Trophoblast cell (in vitro differentiated cells and primary cell): Measurements from ENCODE around the gene MGAT3.

ENCODE experiments used
- DNase-seq, 2 donors: peaks; one replicate each; pipeline ENCODE4 v3.0.0-alpha.2; 2016
- H2AFZ ChIP-seq: 2 replicates; pipeline ENCODE4 v1.6.1; 2013; ENCODE audit warnings: low read length, moderate library complexity, mild to moderate bottlenecking; ENCODE audit not compliant: insufficient read depth, poor library complexity
- H2AK5ac ChIP-seq: 2 replicates; pipeline ENCODE4 v1.6.1; 2013; ENCODE audit warnings: mild to moderate bottlenecking, low read length
- H2BK120ac ChIP-seq: 2 replicates; pipeline ENCODE4 v1.6.1; 2013; ENCODE audit warnings: low read length, mild to moderate bottlenecking, moderate library complexity; ENCODE audit not compliant: insufficient read depth, poor library complexity
- H2BK12ac ChIP-seq: 2 replicates; pipeline ENCODE4 v1.6.1; 2013; ENCODE audit warnings: mild to moderate bottlenecking, low read length, moderate library complexity
- H2BK5ac ChIP-seq: 2 replicates; pipeline ENCODE4 v1.6.1; 2013; ENCODE audit warnings: low read length, low read depth, moderate library complexity, mild to moderate bottlenecking; ENCODE audit not compliant: poor library complexity
- H3K14ac ChIP-seq: 2 replicates; pipeline ENCODE4 v1.6.1; 2013; ENCODE audit warnings: mild to moderate bottlenecking, low read length
- H3K18ac ChIP-seq: 2 replicates; pipeline ENCODE4 v1.6.1; 2013; ENCODE audit warnings: mild to moderate bottlenecking, low read length
- H3K23ac ChIP-seq: 2 replicates; pipeline ENCODE4 v1.6.1; 2013; ENCODE audit warnings: low read length
- H3K27ac ChIP-seq: 2 replicates; pipeline ENCODE4 v1.5.1; 2013; ENCODE audit warnings: low read depth, mild to moderate bottlenecking, inconsistent platforms, low read length, moderate library complexity
- H3K27me3 ChIP-seq: 2 replicates; pipeline ENCODE4 v1.6.1; 2013; ENCODE audit warnings: inconsistent platforms, mild to moderate bottlenecking, low read length, moderate library complexity; ENCODE audit not compliant: insufficient read depth
- H3K36me3 ChIP-seq, 2 experiments: 1 replicate in 1 of 2; 2 replicates in 1 of 2; pipeline ENCODE4 v1.6.1; 2013; ENCODE audit warnings: low read length in 2 of 2, mild to moderate bottlenecking in 2 of 2, moderate library complexity in 1 of 2; ENCODE audit not compliant: insufficient read depth in 2 of 2, control insufficient read depth in 1 of 2
- H3K4ac ChIP-seq: 2 replicates; pipeline ENCODE4 v1.6.1; 2013; ENCODE audit warnings: low read depth, mild to moderate bottlenecking, low read length, moderate library complexity
- H3K4me1 ChIP-seq, 2 experiments: 1 replicate in 1 of 2; 2 replicates in 1 of 2; pipeline ENCODE4 v1.6.1; 2013; ENCODE audit warnings: low read length in 2 of 2, mild to moderate bottlenecking in 2 of 2, moderate library complexity in 1 of 2; ENCODE audit not compliant: insufficient read depth in 2 of 2, control insufficient read depth in 1 of 2
- H3K4me2 ChIP-seq: 2 replicates; pipeline ENCODE4 v1.6.1; 2013; ENCODE audit warnings: inconsistent platforms, mild to moderate bottlenecking, low read length, moderate library complexity
- H3K4me3 ChIP-seq: 2 replicates; pipeline ENCODE4 v1.5.1; 2013; ENCODE audit warnings: mild to moderate bottlenecking, low read depth, low read length, inconsistent platforms
- H3K79me1 ChIP-seq: one replicate; pipeline ENCODE4 v1.6.1; 2013; ENCODE audit warnings: low read length
- H3K79me2 ChIP-seq: 2 replicates; pipeline ENCODE4 v1.6.1; 2013; ENCODE audit warnings: low read length, mild to moderate bottlenecking; ENCODE audit not compliant: control insufficient read depth, insufficient read depth, poor library complexity
- H3K9ac ChIP-seq: 2 replicates; pipeline ENCODE4 v1.6.1; 2013; ENCODE audit warnings: mild to moderate bottlenecking, low read length
- H3K9me3 ChIP-seq: 2 replicates; pipeline ENCODE4 v1.6.1; 2013; ENCODE audit warnings: low read depth, mild to moderate bottlenecking, control low read depth, inconsistent platforms, low read length; ENCODE audit not compliant: insufficient read depth
- H4K12ac ChIP-seq: 2 replicates; pipeline ENCODE4 v1.6.1; 2013; ENCODE audit warnings: low read depth, mild to moderate bottlenecking, low read length, moderate library complexity
- H4K8ac ChIP-seq: 2 replicates; pipeline ENCODE4 v1.6.1; 2013; ENCODE audit warnings: low read depth, mild to moderate bottlenecking, low read length, moderate library complexity
- H4K91ac ChIP-seq: one replicate; pipeline ENCODE4 v1.6.1; 2013; ENCODE audit warnings: low read depth, mild to moderate bottlenecking, low read length, moderate library complexity
- WGBS: extraction: QIAGEN DNeasy Blood & Tissue Kit; methylation state at CpG from one replicate; pipeline ENCODE4 v1.1.7; 2013; ENCODE audit warnings: missing lambda C conversion rate; ENCODE audit not compliant: insufficient read length, insufficient coverage; ENCODE audit errors: extremely low coverage; 5-methylcytosine and 5-hydroxymethylcytosine counted together

The MGAT3 gene

DNA sequence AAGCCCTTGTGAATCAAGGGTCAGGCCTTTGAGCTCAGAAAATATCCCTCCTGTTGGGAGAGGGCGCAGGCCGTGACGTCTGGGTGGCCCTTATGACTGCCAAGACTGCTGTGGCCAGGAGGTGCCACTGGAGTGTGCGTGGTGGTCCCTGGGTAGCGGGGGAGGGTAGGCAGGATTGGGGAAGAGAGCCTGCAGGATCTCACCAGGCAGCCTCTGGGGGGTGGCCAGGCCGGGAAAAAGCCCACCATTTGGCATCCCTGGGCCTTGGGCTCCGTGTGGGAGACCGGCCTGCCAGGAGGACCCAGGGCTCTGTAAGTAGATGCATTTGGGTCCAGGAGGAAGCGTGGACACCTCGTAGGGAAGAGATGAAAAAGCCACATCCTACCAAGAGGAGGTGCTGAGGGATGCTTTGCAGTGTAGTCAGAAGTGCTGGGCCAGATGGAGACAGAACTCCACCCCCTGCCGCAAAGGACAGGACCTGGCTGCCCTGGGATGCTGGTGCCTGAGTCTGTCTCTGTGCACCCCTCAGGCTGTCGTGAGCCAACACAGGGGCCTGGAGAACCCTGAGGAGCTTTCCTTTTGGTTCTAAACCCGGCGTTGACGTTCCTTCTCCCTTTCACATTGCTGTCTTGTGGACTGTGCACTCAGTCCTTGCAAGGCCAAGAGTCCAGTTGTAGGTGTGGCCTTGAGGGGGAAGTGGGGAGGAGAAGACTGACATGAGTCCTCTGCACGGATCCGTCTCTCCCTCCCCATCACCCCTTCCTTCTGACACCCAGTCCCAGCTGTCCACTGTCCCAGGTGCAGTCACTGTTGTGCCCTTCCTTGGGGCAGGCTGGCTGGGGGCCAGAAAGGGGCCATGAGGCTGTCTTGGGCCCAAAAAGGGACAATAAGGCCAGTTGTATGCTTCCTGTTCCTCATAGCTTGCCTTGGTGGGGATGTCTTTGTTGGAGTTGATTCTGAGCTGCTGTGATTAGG lies 32.6 kb downstream of the MGAT3 start:
- Histone ChIP-seq H2AFZ (no peak overlapping the region), H3K27ac (no peak overlapping the region), H3K79me2 (no peaks in the 10 kb centered on the region), H2BK12ac (no peak overlapping the region), H3K79me1 (peaks cover 3% of the 10 kb centered on the region), H4K91ac (no peak overlapping the region), H2BK120ac (no peak overlapping the region), H3K36me3 (peaks cover 12 to 20% of the 10 kb centered on the region in 2 experiments), H3K14ac (no peak overlapping the region), H3K18ac (no peak overlapping the region), H3K4ac (no peak overlapping the region), H4K12ac (no peak overlapping the region), H3K23ac (no peak overlapping the region), H3K9ac (no peak overlapping the region), H3K9me3 (peaks cover 3% of the 10 kb centered on the region), H2AK5ac (no peak overlapping the region), H3K4me1 (peaks cover 3 to 4% of the 10 kb centered on the region in 2 experiments), H3K4me2 (no peak overlapping the region), H2BK5ac (no peak overlapping the region), H3K27me3 (no peaks in the 10 kb centered on the region), H3K4me3 (no peak overlapping the region), H4K8ac (no peak overlapping the region)
- no peak for DNase-seq
- no CpG with 5 or more reads among the region's 17 CpGs for WGBS

DNA sequence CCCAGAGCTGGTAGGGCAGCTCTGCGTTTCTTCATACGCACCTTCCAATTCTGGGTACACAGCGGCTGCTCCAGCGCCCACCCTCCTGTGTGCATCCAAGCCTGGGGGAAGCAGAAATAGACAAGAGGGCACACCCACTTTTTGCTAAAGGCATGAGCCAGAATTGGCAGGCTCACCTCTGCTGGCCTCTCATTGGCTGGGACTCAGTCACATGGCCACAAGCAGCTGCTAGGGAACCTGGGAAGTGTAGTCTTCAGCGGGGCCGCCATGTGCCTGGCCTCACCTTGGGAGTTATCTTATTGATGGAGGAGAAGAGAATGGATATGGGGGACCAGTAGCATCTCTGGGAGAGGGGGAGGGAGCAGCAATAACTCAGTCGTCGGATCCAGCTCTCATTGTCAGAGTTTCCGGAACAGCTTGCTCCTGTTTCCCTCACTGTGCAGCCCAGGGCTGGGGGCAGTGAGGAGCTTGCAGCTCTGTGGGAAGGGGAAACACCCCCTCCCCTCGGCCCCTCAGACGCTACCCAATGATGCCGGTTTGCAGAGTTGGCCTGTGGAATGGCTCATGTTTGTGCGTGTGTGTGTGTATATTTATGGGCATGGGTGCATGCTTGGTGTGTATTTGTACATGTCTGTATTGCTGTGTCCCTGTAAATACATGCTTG lies 33.5 kb downstream of the MGAT3 start:
- H3K4me3 ChIP-seq, result no peak overlapping the region
- peak; percentile 40 to 70 for DNase-seq
- no peak overlapping the region for H4K8ac ChIP-seq
- no peak overlapping the region for H2BK12ac ChIP-seq
- peaks cover 3% of the 10 kb centered on the region for H3K9me3 ChIP-seq
- peaks cover 6 to 9% of the 10 kb centered on the region in 2 experiments for H3K4me1 ChIP-seq
- H3K36me3 ChIP-seq, result peaks cover 12 to 20% of the 10 kb centered on the region in 2 experiments
- no peak overlapping the region for H2AFZ ChIP-seq
- H3K79me1 ChIP-seq, result peaks cover 3% of the 10 kb centered on the region
- no peak overlapping the region for H3K14ac ChIP-seq
- no peak overlapping the region for H3K23ac ChIP-seq
- H3K4me2 ChIP-seq, result no peak overlapping the region
- H3K4ac ChIP-seq, result no peak overlapping the region
- H3K27me3 ChIP-seq, result no peaks in the 10 kb centered on the region
- H2BK120ac ChIP-seq, result no peak overlapping the region
- H4K91ac ChIP-seq, result no peak overlapping the region
- no peak overlapping the region for H4K12ac ChIP-seq
- no CpG with 5 or more reads among the region's 13 CpGs for WGBS
- no peak overlapping the region for H2BK5ac ChIP-seq
- H3K79me2 ChIP-seq, result no peaks in the 10 kb centered on the region
- H2AK5ac ChIP-seq, result no peak overlapping the region
- no peak overlapping the region for H3K9ac ChIP-seq
- H3K18ac ChIP-seq, result no peak overlapping the region
- H3K27ac ChIP-seq, result no peak overlapping the region

DNA sequence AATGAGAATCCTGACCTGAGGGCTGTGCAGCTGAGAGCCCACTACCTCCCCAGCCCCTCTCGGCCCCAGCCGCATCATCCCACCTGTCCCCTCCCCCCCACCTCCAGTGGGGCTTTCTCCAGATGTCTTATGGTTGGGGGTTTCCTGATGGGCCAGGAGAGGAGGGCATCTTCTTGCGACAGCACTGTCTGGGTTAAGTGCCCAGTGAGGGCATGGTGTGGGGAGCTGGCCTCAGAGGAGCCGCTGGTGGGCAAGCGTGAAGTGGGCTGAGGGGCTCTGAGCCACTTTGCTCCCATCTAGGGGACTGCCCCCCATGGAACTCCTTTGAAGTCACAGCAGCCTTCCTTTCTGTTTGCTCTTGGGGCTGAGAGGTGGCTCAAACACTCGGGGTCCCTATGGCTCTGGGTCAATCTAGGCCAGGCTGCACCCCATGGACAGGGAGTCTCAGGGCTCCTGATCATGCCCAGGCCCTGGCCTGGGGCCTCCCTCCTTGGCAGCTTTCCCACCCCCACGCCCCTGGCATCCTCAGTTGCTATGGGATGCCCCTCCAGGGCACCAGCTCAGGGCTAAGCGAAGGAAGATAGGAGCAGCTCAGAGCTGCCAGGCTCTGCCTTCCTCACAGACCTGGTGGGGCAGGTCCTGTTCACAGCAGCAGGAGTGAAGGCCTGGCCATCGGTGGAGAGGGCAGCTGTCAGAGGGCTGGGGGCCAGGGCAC lies 34.3 kb downstream of the MGAT3 start:
- Histone ChIP-seq H3K4me2 (no peak overlapping the region), H3K14ac (no peak overlapping the region), H3K4ac (no peak overlapping the region), H2BK12ac (no peak overlapping the region), H3K79me1 (peaks cover 3% of the 10 kb centered on the region), H2BK5ac (no peak overlapping the region), H2AK5ac (no peak overlapping the region), H3K27ac (no peak overlapping the region), H2BK120ac (no peak overlapping the region), H3K18ac (no peak overlapping the region), H3K36me3 (peaks cover 12 to 20% of the 10 kb centered on the region in 2 experiments), H2AFZ (no peak overlapping the region), H4K8ac (no peak overlapping the region), H3K27me3 (no peaks in the 10 kb centered on the region), H3K9ac (no peak overlapping the region), H3K23ac (no peak overlapping the region), H3K4me1 (peaks cover 8 to 9% of the 10 kb centered on the region in 2 experiments), H3K79me2 (no peaks in the 10 kb centered on the region), H4K12ac (no peak overlapping the region), H4K91ac (no peak overlapping the region), H3K4me3 (no peak overlapping the region), H3K9me3 (peaks cover 3% of the 10 kb centered on the region)
- no peak for DNase-seq
- WGBS, result no CpG with 5 or more reads among the region's 9 CpGs

DNA sequence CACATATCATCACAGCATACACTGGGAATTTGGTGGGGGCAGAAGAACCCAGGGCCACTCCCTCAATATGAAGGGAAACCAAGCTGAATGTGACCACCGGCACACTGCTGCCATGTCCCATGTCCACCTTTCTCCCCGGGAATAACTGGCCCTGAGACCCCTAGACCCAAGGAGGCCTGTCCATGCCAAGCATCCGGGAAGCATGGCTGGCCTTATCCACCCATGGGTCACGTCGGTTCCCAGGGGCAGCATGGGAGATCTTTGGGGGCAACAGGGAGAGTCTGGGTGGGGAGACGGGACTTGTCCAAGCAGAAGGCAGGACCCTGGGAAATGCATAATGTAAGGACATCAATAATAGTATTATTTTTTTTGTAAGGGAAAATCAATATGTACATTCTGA lies 34.9 kb downstream of the MGAT3 start:
- WGBS, result no CpG with 5 or more reads among the region's 6 CpGs
- Histone ChIP-seq H3K9ac (no peak overlapping the region), H3K79me1 (peaks cover 3% of the 10 kb centered on the region), H2BK120ac (no peak overlapping the region), H2AFZ (no peak overlapping the region), H3K9me3 (peaks cover 3% of the 10 kb centered on the region), H3K23ac (no peak overlapping the region), H3K4me1 (peaks cover 9% of the 10 kb centered on the region in 2 experiments), H2BK12ac (no peak overlapping the region), H3K36me3 (peaks cover 12 to 20% of the 10 kb centered on the region in 2 experiments), H3K4ac (no peak overlapping the region), H4K8ac (no peak overlapping the region), H3K27ac (no peak overlapping the region), H3K4me2 (no peak overlapping the region), H2AK5ac (no peak overlapping the region), H3K14ac (no peak overlapping the region), H3K27me3 (no peaks in the 10 kb centered on the region), H3K18ac (no peak overlapping the region), H4K12ac (no peak overlapping the region), H2BK5ac (no peak overlapping the region), H3K79me2 (no peaks in the 10 kb centered on the region), H3K4me3 (no peak overlapping the region), H4K91ac (no peak overlapping the region)
- no peak for DNase-seq
